Right lung (tissue), 5 donors: ENCODE data around the gene ANKRD55. TPM values are rescaled to one million over a fixed set of nuclear protein-coding genes. Genes with fewer than 3 reads are reported as not detected.
"Not testable (repeated sequence)": the region's sequence is repeated elsewhere in the genome, so short reads cannot be mapped to it uniquely, and the experiment has no call there.

Experiments
- DNase-seq, 2 donors: peaks; one replicate each; pipeline ENCODE4 v3.0.0-alpha.2; 2013
- polyA plus RNA-seq, 5 donors: library from polyadenylated mRNA; unstranded; fragments of 120-200 nt; gene quantifications; one replicate each; pipeline versions ENCODE4 v1.2.1 to v1.2.3, GENCODE V29; 2013; ENCODE audit warnings: inconsistent platforms in 1 of 5, low replicate concordance in 1 of 5; ENCODE audit not compliant: insufficient read length in 5 of 5, insufficient read depth in 1 of 5

The ANKRD55 gene
- polyA plus RNA-seq, 5 donors: 0.34 to 0.65 (median 0.53) TPM

DNA sequence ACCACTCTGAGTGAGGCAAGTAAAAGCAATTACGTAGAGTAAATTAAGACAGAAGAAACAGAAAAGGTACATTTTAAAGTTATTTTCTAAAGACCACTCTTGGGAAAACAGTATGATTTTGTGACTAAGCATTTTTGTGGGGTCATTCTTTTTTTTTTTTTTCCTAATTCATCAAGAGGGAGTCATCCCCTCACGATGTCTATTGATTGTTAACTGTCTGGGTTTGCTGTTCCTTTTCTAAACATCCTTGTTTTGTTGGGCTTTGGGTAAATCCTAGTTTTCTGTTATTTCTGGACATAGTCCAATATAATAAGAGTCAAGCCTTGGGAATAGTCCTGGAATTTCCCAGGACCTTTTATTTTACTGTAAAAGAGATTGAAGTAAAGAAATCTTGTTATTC lies 63.8 kb downstream of the ANKRD55 start:
- DNase-seq: no peak

DNA sequence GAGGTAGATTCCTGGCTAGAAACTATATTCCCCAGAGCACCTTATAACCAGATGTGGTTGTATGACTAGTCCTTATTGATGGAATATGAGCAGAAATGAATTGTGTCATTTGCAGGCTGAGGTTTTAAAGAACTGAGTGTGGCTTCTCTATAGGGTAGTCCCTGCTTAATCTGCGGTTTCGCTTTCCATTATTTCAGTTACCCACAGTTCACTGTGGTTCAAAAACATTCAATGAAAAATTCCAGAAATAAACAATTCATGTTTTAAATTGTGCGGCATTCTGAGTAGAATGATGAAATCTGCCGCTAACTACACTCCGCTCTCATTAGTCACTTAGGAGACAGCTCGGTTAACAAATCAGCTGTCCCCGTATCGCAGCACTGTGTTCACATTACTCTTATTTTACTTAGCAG lies 65.1 kb downstream of the ANKRD55 start:
- no peak for DNase-seq

DNA sequence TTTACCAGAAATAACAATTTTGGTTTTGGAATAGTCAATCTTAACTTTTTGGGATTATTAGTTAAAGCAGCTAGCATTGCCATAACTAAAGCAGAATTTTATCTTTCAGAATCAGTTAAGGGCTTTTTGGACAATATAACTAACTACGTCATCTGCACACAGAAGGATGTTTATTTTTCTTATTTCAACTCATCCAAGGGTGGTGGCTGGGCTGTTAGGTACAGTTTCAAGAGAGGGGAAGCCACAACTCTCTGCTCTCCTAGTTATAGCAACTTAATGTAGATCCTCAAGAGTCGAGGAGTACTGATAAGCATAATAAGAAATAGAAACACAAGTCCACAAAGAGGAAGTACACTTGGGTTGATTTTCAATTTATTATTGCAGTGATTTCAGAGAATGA lies 65.6 kb downstream of the ANKRD55 start:
- no peak for DNase-seq

DNA sequence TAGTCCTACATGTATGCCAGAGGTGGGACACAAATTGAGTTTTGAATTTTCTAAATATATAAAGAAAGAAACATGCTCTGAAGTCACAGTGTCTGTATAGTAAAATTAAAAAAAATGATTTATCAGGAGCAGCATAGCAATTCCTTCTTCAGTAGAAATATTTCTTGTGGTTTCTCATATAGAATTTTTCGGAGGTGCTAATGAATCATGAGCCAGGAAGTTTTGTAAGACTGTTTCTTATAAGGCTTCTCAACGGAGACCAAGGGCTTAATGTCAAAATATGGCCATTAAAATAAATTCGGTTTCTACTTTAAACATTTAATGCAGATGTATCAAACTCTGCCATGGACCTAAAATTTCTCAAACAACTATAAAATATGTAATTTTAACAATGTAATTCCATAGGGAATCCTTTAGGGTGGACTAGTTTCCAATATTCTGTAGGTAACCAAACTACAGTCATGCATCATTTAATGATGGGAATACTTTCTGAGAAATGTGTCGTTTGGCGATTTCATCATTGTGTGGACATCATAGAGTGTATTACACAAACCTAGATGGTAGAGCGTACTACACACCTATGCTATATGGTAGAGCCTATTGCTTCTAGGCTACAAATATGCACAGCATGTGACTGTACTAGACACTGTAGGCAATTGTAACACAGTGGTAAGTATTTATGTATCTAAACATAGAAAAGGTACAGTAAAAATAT lies 66.3 kb downstream of the ANKRD55 start:
- DNase-seq: no peak

DNA sequence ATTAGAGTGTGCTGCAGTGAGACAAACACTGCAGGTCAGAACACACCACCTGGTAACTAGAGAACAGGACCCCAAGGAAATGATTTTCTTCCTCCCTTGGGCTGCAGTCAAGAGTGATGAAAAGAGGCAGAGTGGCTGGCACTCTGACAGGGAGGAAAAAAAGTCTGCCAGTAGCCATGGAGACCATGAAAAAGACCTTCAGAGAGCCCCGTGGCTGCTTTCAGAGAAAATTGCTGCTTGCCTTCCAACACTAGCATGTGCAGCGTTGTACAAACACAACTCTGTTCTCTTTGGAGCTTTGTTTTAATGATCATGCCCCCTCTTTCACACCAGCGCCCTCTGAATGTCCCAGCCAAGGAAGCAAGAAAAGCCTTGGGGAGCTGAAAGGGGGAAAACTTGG lies 68.8 kb downstream of the ANKRD55 start:
- DNase-seq: peak; percentile 42 to 45

DNA sequence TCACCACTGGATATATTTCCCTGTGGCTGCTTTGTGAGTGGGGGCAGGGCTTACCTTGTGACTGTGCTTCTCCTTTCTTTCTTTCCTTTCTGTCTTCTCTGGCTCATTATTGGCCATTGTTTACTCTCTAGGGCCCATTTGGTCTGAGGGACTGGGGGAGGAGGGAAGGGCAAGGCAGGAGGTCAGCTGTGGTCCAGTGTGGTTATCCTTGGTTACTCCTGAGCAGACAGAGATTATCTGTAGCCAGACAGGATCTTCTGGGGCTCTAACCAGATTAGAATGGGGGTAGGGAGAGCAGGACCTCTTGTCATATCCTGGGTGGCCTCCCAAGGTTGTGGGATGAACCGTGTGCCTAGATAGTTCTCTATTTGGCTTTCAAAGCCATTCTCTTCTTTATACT lies 71.2 kb downstream of the ANKRD55 start:
- no peak for DNase-seq

DNA sequence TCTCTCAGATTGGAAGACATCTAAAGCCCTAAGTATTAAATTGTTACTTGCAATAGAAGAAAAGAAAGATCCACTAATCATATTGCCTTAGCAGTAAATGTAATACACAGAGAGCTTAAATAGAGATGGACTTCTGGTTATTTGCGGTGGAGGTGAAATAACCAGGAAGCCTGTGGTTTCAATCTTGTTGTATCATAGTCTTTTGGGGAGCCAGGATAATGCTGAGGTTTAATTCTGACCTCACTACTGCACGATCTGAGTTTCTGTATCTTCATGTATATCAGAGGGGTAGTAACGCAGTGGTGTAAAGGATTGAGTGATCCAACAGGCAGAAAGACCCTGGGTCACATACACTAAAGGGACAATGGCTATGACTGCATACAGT lies 71.7 kb downstream of the ANKRD55 start:
- DNase-seq: no peak

DNA sequence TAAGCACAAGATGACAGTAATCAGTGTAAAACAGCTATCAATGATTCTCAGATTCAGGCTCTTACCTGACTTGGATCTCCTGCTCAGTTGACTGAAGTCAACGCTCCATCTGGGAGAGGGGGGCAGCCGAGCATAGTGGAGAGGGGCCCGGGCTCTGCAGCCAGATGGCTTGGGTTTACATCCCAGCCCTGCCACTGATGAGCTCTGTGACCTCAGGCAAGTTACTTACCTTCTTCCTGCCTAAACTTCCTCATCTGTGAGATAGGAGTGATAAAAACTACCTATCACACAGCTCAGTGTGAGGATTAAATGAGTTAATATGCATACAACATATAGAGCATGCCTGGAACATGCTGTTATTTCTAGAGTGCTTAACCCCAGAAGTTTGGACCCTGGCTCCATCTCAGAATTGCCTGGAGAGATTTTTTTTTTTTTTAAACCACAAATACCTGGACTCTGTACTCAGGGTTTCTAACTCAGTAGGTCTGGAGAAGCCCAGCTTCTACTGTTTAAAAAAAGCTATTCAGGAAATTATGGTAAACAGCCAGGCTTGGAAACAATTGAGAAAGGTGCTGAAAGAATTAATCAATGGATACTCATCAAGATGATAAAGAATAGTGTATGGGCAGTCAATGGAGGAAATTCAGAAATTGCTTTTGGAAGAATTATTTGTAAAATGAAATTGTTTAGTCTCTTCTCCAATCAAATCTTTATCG lies 72.2 kb downstream of the ANKRD55 start:
- DNase-seq: no peak

DNA sequence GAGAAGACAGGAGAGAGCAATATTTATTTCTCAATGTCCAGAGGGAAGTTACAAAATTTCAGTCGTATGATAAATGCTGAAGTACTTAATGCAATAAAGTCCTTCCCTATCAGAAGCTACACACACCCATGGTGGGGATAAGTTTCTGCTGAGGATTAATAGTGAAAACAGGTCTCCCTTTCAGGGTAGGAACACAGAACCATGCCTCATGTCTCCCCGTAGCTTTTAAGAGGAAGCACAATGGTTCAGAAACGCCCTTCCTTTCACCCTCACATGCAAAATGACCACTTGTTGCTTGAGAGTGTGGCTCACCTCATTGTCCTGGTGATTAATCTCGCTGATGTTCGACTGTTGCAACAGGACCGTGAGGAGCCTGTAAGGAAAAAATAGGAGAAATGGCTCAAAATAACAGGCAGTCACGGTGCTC lies 73.6 kb downstream of the ANKRD55 start:
- no peak for DNase-seq

DNA sequence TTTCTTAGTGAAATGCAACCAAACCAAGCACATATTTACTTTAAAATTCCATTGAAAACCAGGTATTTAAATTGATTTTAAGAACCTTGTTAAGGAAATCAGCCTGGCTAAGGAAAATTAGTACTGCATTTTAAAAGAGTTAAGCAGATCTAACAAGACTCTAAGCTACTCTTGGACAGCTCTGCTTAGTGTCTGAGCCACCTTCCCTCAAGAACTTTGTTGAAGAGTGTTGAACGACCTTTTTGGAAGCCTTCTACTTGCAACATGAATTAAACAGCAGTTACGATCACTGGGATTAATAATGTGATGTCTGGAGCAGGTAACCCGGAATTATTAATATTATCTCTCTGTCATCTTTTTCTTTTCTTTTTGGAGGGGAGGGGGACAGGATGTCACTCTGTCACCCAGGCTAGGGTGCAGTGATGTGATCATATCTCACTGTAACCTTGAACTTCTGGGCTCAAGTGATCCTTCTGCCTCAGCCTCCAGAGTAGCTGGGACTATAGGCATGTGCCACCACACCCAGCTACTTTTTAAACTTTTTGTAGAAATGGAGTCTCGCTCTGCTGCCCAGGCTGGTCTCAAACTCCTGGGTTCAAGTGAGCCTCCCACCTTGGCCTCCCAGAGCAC lies 74.7 kb downstream of the ANKRD55 start:
- DNase-seq: no peak

DNA sequence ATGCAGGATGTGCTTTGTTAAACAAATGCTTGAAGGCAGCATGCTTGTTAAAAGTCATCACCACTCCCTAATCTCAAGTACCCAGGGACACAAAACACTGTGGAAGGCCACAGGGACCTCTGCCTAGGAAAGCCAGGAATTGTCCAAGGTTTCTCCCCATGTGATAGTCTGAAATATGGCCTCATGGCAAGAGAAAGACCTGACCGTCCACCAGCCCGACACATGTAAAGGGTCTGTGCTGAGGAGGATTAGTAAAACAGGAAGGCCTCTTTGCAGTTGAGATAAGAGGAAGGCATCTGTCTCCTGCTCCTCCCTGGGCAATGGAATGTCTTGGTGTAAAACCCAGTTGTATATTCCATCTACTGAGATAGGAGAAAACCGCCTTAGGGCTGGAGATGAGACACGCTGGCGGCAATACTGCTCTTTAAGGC lies 75.9 kb downstream of the ANKRD55 start:
- DNase-seq: not testable (repeated sequence)

DNA sequence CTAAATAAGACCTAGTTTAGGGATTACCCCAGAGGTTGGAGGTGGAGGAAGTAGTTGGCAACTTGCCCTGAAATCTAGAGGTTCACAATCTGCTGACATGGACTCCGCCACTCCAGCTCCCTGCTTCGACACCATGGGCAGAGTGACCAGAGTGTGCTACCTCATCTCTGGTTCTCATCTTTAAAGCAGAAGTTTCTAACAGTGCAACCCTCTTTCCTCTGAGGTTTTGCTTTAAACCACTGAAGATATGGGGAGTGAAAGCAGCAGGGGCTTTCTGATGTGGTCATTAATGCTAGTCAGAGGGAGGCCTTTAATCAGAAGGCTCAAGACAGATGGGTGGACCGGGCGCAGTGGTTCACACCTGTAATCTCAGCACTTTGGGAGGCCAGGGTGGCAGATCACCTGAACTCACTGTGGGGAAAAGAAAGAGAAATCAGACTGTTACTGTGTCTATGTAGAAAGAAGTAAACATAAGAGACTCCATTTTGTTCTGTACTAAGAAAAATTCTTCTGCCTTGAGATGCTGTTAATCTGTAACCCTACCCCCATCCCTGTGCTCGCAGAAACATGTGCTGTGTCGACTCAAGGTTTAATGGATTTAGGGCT lies 76.4 kb downstream of the ANKRD55 start:
- DNase-seq: not testable (repeated sequence)

DNA sequence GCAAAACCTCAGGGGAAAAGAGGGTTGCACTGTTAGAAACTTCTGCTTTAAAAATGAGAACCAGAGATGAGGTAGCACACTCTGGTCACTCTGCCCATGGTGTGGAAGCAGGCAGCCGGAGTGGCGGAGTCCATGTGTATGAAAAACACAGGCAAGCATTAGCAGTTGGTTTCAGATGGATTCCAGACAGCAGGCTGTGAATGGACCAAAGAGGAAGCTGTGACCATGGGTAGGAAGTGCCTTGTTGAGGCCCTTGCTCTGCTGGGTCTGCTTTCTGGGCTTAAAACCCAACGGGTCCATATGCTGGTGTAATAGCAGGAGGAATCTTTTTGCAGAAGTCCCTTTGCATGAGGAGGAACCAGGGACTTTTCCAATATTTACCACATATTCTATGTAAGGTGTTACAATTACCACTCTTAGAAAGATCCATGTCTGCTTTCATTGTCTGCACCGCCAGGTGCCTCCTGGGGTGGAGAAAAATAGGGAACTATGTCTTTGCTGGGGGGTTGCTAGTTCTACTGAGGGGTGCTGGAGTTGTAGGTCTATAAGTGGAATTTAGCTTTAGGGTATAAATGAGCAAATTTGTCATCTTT lies 77.0 kb downstream of the ANKRD55 start:
- DNase-seq: no peak

DNA sequence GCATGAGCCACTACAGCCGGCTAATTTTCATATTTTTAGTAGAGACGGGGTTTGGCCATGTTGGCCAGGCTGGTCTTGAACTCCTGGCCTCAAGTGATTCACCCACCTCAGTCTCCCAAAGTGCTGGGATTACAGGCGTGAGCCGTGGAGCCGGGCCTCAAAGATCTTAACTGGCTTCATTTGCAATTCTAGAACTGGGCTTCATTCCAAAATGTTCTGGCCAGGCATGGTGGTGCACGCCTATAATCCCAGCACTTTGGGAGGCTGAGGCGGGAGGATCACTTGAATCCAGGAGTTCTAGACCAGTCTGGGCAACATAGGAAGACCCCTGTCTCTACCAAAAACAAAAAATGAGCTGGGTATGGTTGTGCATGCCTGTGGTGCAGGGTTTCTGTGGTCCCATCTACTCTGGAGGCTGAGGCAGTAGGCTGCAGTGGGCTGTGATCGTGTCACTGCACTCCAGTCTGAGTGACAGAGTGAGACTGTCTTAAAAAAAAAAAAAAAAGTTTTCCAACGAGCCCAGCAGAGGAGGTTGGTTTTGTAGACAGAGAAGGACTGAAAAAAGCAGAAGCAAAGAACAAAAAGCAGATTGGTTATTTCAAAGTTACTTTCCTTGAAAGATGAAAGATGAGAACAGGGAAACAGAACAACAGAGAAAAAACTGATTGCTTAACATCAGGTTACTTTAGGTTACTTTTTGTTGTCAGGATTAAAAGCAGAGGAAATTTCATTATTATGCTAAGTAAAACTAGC lies 78.2 kb downstream of the ANKRD55 start:
- no peak for DNase-seq

DNA sequence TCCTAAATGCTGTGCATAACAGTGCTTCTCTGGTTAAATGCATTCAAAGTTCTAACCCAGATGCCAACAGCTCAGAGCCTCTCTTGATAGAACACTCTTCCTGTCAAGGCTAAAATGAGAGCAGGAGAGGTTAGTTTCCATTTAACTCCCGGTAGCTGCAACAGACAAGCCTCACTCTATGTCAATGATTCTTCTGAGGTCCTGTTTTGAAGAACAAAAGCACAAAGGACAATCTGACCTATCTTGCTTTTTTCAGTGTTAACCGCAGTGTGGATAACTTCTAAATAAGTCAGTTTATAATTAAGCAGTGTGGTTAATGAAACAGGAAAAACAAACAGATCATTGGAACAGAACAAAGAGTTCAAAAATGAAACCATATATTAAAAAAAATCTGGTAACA lies 80.7 kb downstream of the ANKRD55 start:
- DNase-seq: no peak

DNA sequence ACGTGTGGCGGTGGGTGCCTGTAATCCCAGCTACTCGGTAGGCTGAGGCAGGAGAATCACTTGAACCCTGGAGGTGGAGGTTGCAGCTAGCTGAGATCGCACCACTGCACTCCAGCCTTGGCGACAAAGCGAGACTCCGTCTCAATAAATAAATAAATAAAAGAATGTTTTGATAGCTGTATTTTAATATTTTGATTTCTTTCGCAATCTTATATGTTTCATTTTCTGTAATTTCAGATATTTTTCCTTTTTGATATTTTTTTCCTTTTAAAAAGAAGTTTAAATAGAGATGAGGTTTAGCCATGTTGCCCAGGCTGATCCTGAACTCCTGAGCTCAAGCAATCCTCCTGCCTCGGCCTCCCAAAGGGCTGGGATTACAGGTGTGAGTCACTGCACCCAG lies 82.4 kb downstream of the ANKRD55 start:
- DNase-seq: not testable (repeated sequence)

DNA sequence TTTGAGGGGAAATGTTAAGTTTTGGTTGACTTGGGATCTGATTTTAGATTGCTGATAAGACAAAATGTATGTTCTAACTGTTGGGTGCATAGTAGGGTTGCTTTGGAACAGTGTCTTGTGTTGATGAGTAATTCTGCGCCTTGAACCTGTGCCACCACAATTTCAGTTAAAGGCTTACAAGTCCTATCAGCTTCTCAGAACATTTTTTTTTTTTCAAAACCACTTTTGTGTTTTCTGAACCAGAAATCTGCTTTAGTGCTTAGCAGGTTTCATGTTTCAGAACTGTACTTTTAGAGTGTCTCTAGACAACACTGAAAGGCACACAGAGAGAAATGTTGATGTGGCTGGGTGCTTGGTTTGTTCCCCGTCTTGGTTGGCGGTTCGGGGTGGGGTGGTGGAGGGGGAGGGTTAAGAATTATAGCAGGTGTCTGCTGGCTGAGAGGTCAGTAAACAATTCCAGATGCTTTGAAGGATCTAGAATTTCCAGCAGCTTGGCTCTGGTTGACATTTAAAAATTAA lies 84.6 kb downstream of the ANKRD55 start:
- DNase-seq: no peak

DNA sequence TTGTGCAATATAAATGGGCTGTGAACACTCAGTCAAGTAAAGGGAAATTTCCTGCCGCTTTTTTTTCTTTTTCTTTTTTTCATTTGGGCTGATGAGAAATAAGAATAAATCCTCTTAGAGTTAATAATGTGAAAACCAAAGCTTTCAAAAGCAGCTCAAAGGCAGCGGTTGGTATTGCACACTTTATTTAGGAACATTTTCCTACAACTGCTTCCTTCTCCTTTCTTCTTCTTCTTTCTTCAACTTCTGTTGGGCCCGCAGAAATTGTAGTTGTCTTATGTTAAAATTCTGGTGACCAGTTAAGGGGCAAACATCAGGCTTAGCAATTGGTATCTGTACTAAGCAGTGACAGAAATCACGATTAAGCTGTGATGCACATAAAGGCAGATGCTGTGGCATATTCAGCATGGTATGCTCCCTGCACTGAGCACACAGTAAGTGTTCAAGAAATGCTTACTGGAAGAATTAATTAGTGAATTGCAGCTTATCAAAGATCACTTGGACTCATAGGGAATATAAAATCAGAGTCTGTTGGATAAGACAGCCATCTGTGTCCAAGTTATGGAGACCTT lies 85.4 kb downstream of the ANKRD55 start:
- DNase-seq: no peak

DNA sequence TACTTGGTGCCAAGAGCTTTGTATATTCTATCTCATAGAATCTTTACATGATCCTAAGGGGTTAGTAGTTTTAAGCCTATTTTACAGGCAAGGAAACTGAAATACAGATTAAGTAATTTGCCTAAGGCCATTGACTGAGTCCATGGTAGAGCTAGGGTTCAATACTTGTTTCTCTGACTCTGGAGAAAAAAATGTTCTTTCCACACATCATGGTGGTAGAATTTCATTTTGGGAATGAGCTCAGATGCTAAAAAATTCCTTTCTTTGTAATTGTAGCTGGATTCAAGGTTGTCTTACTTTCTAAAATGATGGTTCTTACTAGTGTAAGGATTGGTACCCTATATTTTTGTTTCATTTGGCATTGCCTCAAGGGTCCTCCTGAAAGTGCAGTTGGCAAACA lies 86.0 kb downstream of the ANKRD55 start:
- DNase-seq: no peak

DNA sequence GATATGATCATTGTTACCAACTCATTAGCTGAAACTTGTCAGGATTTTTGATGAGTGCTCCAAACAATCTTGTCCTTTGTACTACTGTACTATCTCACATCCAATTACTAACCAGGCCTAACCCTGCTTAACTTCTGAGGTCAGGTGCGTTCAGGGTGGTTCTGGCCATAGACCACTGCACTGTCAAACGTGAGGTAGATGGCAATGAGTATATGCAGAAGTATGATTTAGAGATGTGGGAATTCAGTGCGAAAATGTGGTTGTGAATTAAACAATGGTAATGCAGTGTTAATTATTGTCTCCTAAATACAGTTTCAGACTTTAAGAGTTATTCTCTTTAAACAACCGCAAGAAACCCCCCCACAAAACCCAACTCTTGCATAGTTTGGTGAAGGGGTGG lies 86.5 kb downstream of the ANKRD55 start:
- no peak for DNase-seq

DNA sequence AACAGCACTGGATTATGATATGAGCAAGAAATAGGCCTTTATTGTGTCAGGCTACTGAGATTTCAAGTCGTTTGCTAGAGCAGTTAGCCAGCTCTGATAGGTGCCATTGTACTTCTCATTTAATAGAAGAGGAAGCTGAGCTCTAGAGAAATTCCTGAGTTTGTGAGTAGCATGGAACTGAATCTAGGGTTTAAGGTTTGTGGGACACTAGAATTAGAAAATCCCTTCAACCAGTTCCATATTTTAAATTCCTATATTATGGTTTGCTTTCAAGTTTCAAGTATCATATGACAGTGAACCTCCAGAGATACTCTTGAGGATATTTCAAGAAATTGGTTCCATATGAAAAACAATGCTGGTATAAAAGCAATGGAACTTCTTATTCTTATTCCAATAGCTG lies 87.6 kb downstream of the ANKRD55 start:
- DNase-seq: no peak
